ENCODE results near the gene MGAT5.

The MGAT5 gene

DNA sequence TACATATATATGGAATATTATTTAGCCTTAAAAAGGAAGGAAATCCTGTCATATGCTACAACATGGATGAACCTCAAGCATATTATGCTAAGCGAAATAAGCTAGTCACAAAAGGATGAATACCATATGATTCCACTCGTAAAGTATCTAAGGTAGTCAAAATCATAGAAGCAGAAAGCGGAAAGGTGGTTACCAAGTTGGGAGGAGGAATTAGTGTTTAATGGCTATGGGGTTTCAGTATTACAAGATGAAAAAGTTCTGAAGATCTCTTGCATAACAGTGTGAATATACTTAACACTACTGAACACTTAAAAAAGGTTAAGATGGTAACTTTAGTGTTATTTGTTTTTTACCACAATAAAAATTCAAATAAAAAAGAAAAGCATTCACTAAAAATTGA is 99.0 kb downstream of the MGAT5 start:
- H2AK5ac ChIP-seq (ENCODE audit: low read length, severe bottlenecking), result no peak overlapping the region
- no peak overlapping the region for H3K9ac ChIP-seq (ENCODE audit: low read length)
- H3K9me3 ChIP-seq (ENCODE audit: control insufficient read depth, low read length), result no peaks in the 10 kb centered on the region
- H2BK120ac ChIP-seq (ENCODE audit: low read depth, low read length), result no peak overlapping the region
- 100% methylated on average over 2 of the region's 3 CpGs for WGBS
- no peak overlapping the region for H4K91ac ChIP-seq (ENCODE audit: low read length)
- H3K4me3 ChIP-seq (ENCODE audit: insufficient read depth in 1 of 2, low read depth in 1 of 2, low read length in 2 of 2), result no peak overlapping the region
- no peaks in the 10 kb centered on the region for H3K27me3 ChIP-seq (ENCODE audit: control insufficient read depth in 1 of 2, insufficient read depth in 1 of 2, low read length in 2 of 2)
- H3K36me3 ChIP-seq (ENCODE audit: control insufficient read depth in 1 of 2, insufficient read depth in 2 of 2, low read depth in 1 of 2, low read length in 2 of 2), result no peaks in the 10 kb centered on the region
- no peak overlapping the region for H3K18ac ChIP-seq (ENCODE audit: low read depth in 1 of 2, low read length in 2 of 2)
- H3K27ac ChIP-seq (ENCODE audit: low read length, poor library complexity, severe bottlenecking), result no peak overlapping the region
- no peak for DNase-seq
- no peak overlapping the region for H2BK12ac ChIP-seq (ENCODE audit: low read length in 2 of 2)
- no peak overlapping the region for H3K4ac ChIP-seq (ENCODE audit: low read depth in 1 of 2, low read length in 2 of 2)
- peaks cover under 1% of the 10 kb centered on the region for H3K4me1 ChIP-seq (ENCODE audit: control insufficient read depth, insufficient read depth, low read depth, low read length)
- H2BK15ac ChIP-seq (ENCODE audit: low read depth, poor library complexity, severe bottlenecking), result no peak overlapping the region
- H3K14ac ChIP-seq (ENCODE audit: low read length in 2 of 2), result no peak overlapping the region
- H3K4me2 ChIP-seq (ENCODE audit: low read length, poor library complexity, severe bottlenecking), result no peak overlapping the region
- H2AFZ ChIP-seq (ENCODE audit: low read depth, low read length), result no peak overlapping the region
- no peak overlapping the region for H3K23ac ChIP-seq (ENCODE audit: low read length in 2 of 2)
- H3K79me1 ChIP-seq (replicated peaks; ENCODE audit: low read length, poor library complexity, severe bottlenecking), result peaks cover 4% of the 10 kb centered on the region
- H2BK5ac ChIP-seq (ENCODE audit: low read depth, low read length, poor library complexity, severe bottlenecking), result no peak overlapping the region
- no peak overlapping the region for H4K8ac ChIP-seq (ENCODE audit: low read length)

DNA sequence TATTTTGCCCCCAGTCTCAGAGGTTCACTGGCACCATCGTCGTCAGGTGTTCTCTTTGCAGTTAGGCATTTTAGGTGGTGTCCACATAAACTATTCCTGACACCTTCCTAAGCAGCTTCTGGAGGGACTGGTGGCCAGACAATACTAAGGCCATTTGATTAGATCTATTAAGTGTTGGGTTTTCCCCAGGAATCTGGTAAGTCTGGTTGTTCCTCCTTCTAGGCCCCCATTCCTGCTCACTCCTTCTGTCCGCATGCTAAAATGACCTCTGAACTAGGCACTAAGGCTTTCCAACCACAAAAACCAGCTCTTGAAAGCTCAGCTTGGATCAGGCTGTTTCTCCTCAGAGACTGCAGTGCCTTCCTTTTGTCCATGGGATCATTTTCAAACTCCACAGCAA is 100.7 kb downstream of the MGAT5 start:
- H3K14ac ChIP-seq (ENCODE audit: low read length in 2 of 2), result no peak overlapping the region
- H3K79me1 ChIP-seq (replicated peaks; ENCODE audit: low read length, poor library complexity, severe bottlenecking), result peaks cover 4% of the 10 kb centered on the region
- no peak for DNase-seq
- H3K4me3 ChIP-seq (ENCODE audit: insufficient read depth in 1 of 2, low read depth in 1 of 2, low read length in 2 of 2), result no peak overlapping the region
- H3K27me3 ChIP-seq (ENCODE audit: control insufficient read depth in 1 of 2, insufficient read depth in 1 of 2, low read length in 2 of 2), result no peaks in the 10 kb centered on the region
- H3K27ac ChIP-seq (ENCODE audit: low read length, poor library complexity, severe bottlenecking), result no peak overlapping the region
- no peak overlapping the region for H4K8ac ChIP-seq (ENCODE audit: low read length)
- WGBS, result 97% methylated on average over 3 of the region's 3 CpGs
- H2BK12ac ChIP-seq (ENCODE audit: low read length in 2 of 2), result no peak overlapping the region
- H3K9me3 ChIP-seq (ENCODE audit: control insufficient read depth, low read length), result no peaks in the 10 kb centered on the region
- H3K4me2 ChIP-seq (ENCODE audit: low read length, poor library complexity, severe bottlenecking), result no peak overlapping the region
- H3K9ac ChIP-seq (ENCODE audit: low read length), result no peak overlapping the region
- peak overlapping the region; percentile 27 for H4K91ac ChIP-seq (ENCODE audit: low read length)
- peaks cover under 1% of the 10 kb centered on the region for H3K4me1 ChIP-seq (ENCODE audit: control insufficient read depth, insufficient read depth, low read depth, low read length)
- no peak overlapping the region for H2AK5ac ChIP-seq (ENCODE audit: low read length, severe bottlenecking)
- H3K36me3 ChIP-seq (ENCODE audit: control insufficient read depth in 1 of 2, insufficient read depth in 2 of 2, low read depth in 1 of 2, low read length in 2 of 2), result no peaks in the 10 kb centered on the region
- no peak overlapping the region for H2BK120ac ChIP-seq (ENCODE audit: low read depth, low read length)
- no peak overlapping the region for H3K23ac ChIP-seq (ENCODE audit: low read length in 2 of 2)
- H2AFZ ChIP-seq (ENCODE audit: low read depth, low read length), result no peak overlapping the region
- peak overlapping the region in 1 of 2 experiments; percentile 70 for H3K18ac ChIP-seq (ENCODE audit: low read depth in 1 of 2, low read length in 2 of 2)
- H2BK5ac ChIP-seq (ENCODE audit: low read depth, low read length, poor library complexity, severe bottlenecking), result no peak overlapping the region
- H2BK15ac ChIP-seq (ENCODE audit: low read depth, poor library complexity, severe bottlenecking), result no peak overlapping the region
- no peak overlapping the region for H3K4ac ChIP-seq (ENCODE audit: low read depth in 1 of 2, low read length in 2 of 2)

DNA sequence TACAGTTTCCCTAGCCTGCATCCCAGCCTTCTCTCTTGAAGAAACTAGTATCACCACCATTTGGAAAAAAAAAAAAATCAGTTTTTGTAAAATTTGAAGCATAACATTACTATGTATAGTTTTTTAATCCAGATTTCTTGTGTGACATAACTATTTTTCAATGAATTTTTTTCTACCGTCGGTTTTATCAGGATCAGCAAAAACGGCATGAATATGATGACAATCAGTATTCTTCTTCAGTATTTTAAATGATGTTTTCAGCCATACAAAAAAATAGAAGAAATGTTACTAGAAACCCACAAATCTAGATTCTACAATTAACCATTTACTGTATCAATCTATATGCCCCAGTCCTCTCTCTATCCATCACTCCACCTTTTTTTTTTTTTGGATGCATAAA is 103.9 kb downstream of the MGAT5 start:
- no CpG with 5 or more reads among the region's 3 CpGs for WGBS
- peaks cover 7% of the 10 kb centered on the region for H3K4me1 ChIP-seq (ENCODE audit: control insufficient read depth, insufficient read depth, low read depth, low read length)
- H2BK120ac ChIP-seq (ENCODE audit: low read depth, low read length), result no peak overlapping the region
- no peak overlapping the region for H2AFZ ChIP-seq (ENCODE audit: low read depth, low read length)
- no peak overlapping the region for H2BK15ac ChIP-seq (ENCODE audit: low read depth, poor library complexity, severe bottlenecking)
- H3K23ac ChIP-seq (ENCODE audit: low read length in 2 of 2), result no peak overlapping the region
- no peak overlapping the region for H3K27ac ChIP-seq (ENCODE audit: low read length, poor library complexity, severe bottlenecking)
- H3K79me1 ChIP-seq (replicated peaks; ENCODE audit: low read length, poor library complexity, severe bottlenecking), result peaks cover 3% of the 10 kb centered on the region
- H2BK12ac ChIP-seq (ENCODE audit: low read length in 2 of 2), result no peak overlapping the region
- H3K36me3 ChIP-seq (ENCODE audit: control insufficient read depth in 1 of 2, insufficient read depth in 2 of 2, low read depth in 1 of 2, low read length in 2 of 2), result peaks cover 0 to 6% of the 10 kb centered on the region in 2 experiments
- H3K9me3 ChIP-seq (ENCODE audit: control insufficient read depth, low read length), result no peaks in the 10 kb centered on the region
- H3K4me3 ChIP-seq (ENCODE audit: insufficient read depth in 1 of 2, low read depth in 1 of 2, low read length in 2 of 2), result no peak overlapping the region
- H3K14ac ChIP-seq (ENCODE audit: low read length in 2 of 2), result no peak overlapping the region
- H3K4ac ChIP-seq (ENCODE audit: low read depth in 1 of 2, low read length in 2 of 2), result no peak overlapping the region
- H3K9ac ChIP-seq (ENCODE audit: low read length), result no peak overlapping the region
- H4K91ac ChIP-seq (ENCODE audit: low read length), result no peak overlapping the region
- no peak overlapping the region for H3K18ac ChIP-seq (ENCODE audit: low read depth in 1 of 2, low read length in 2 of 2)
- no peak for DNase-seq
- no peak overlapping the region for H4K8ac ChIP-seq (ENCODE audit: low read length)
- H2BK5ac ChIP-seq (ENCODE audit: low read depth, low read length, poor library complexity, severe bottlenecking), result no peak overlapping the region
- H3K27me3 ChIP-seq (ENCODE audit: control insufficient read depth in 1 of 2, insufficient read depth in 1 of 2, low read length in 2 of 2), result no peaks in the 10 kb centered on the region
- no peak overlapping the region for H3K4me2 ChIP-seq (ENCODE audit: low read length, poor library complexity, severe bottlenecking)
- no peak overlapping the region for H2AK5ac ChIP-seq (ENCODE audit: low read length, severe bottlenecking)

DNA sequence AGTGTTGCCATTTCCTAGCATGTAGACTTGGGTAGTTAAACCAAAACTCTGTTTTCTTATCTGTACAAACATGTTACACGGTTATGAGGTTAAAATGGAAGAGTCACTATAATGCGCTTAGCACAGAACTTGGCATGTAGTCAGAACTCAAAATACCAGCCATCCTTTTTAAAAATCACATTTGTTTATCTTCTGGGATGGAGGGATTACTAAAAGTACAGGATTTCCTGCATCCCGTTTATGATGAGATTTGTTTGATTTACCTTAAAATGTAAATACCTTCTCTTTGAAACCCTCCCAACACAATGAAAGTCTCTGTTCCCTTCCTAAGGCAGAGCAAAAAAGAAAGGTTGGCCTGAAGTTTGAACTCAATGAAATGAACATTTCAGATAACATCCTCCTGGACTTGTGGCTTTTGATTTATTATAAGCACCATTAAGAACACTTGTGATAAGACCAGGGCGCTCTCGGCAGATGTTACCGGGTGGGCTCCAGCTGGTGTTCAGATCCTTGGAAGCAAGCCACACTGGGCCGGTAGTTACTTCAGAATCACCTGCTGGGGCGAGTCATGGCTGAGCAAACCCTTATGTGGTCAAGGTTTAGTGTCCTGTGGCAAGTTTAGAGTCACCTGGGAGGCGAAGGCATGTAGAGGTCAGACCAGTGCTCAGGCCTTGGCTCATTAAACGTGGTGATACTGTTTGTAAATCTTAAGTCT is 105.7 kb downstream of the MGAT5 start:
- no peaks in the 10 kb centered on the region for H3K27me3 ChIP-seq (ENCODE audit: control insufficient read depth in 1 of 2, insufficient read depth in 1 of 2, low read length in 2 of 2)
- 52% methylated on average over 7 of the region's 10 CpGs for WGBS
- H3K9me3 ChIP-seq (ENCODE audit: control insufficient read depth, low read length), result no peaks in the 10 kb centered on the region
- no peak overlapping the region for H3K9ac ChIP-seq (ENCODE audit: low read length)
- H3K4me1 ChIP-seq (ENCODE audit: control insufficient read depth, insufficient read depth, low read depth, low read length), result peaks cover 7% of the 10 kb centered on the region
- no peak overlapping the region for H2BK120ac ChIP-seq (ENCODE audit: low read depth, low read length)
- peak overlapping the region; percentile 49 for H4K8ac ChIP-seq (ENCODE audit: low read length)
- H2AK5ac ChIP-seq (ENCODE audit: low read length, severe bottlenecking), result no peak overlapping the region
- H3K14ac ChIP-seq (ENCODE audit: low read length in 2 of 2), result no peak overlapping the region
- peak; percentile 60 for DNase-seq
- H2BK5ac ChIP-seq (ENCODE audit: low read depth, low read length, poor library complexity, severe bottlenecking), result no peak overlapping the region
- H3K23ac ChIP-seq (ENCODE audit: low read length in 2 of 2), result no peak overlapping the region
- H3K18ac ChIP-seq (ENCODE audit: low read depth in 1 of 2, low read length in 2 of 2), result peak overlapping the region; percentile 9 to 72
- peaks cover 3% of the 10 kb centered on the region for H3K79me1 ChIP-seq (replicated peaks; ENCODE audit: low read length, poor library complexity, severe bottlenecking)
- peaks cover 0 to 15% of the 10 kb centered on the region in 2 experiments for H3K36me3 ChIP-seq (ENCODE audit: control insufficient read depth in 1 of 2, insufficient read depth in 2 of 2, low read depth in 1 of 2, low read length in 2 of 2)
- H3K4ac ChIP-seq (ENCODE audit: low read depth in 1 of 2, low read length in 2 of 2), result no peak overlapping the region
- H3K4me3 ChIP-seq (ENCODE audit: insufficient read depth in 1 of 2, low read depth in 1 of 2, low read length in 2 of 2), result no peak overlapping the region
- H3K27ac ChIP-seq (ENCODE audit: low read length, poor library complexity, severe bottlenecking), result no peak overlapping the region
- peak overlapping the region in 1 of 2 experiments; percentile 33 for H2BK12ac ChIP-seq (ENCODE audit: low read length in 2 of 2)
- H4K91ac ChIP-seq (ENCODE audit: low read length), result peak overlapping the region; percentile 8
- H2BK15ac ChIP-seq (ENCODE audit: low read depth, poor library complexity, severe bottlenecking), result no peak overlapping the region
- no peak overlapping the region for H2AFZ ChIP-seq (ENCODE audit: low read depth, low read length)
- H3K4me2 ChIP-seq (ENCODE audit: low read length, poor library complexity, severe bottlenecking), result no peak overlapping the region

All from mesenchymal stem cell (in vitro differentiated cells and primary cell).